GM23338 (cell line): ENCODE measurements around the gene KCNA2. TPM values are rescaled to one million over a fixed set of nuclear protein-coding genes. Genes with fewer than 3 reads are reported as not detected.

Experiments
- ZNF114 ChIP-seq: fragments of 250-450 bp; sonication (Bioruptor Pico); IDR thresholded peaks from 2 replicates; pipeline ENCODE4 v1.5.0; 2020; ENCODE audit warnings: mild to moderate bottlenecking, moderate library complexity
- polyA plus RNA-seq: library from polyadenylated mRNA; unstranded; fragments of >200 nt; fragmentation: Nextera tagmentation; extraction: Ambion mirVana; gene quantifications from 2 replicates; pipeline ENCODE4 v1.2.1, GENCODE V29; 2016
- total RNA-seq: library from RNA; depleted of rRNA; stranded (reverse); fragments of >200 nt; shearing (Covaris generic); gene quantifications from 2 replicates; pipeline ENCODE4 v1.2.3, GENCODE V29; 2014; rRNA removed

KCNA2 gene
- total and polyA plus RNA-seq, 2 experiments from 2014 or later, result 0.11 to 1.5 TPM

DNA sequence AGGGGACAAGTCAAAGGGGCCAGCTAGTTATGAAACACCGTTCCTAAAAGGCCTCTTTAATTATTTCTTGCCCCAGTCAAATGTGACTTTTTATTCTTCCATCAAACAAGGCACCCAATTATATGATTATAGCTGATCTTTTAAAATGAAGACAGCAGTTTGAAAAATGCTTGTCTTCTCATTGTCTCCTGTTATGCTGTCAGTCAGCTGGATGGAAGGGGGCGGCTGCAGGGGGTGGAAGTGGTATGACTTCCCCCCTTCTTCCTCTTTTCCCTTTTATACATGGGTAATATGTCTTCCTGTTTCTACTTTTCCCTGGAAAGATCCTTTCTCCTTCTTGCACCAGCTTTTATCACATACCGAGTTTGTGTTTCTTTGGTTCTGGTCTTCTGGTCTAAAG, 61.4 kb downstream of the KCNA2 start (continued):
- no peak for TF ChIP-seq ZNF114 (CRISPR knock-in tag)

Other genes with a start within 250 kb of the KCNA2 start
- 0.50 and 0.94 TPM in 2 replicates for gene SLC16A4, start 215.3 kb downstream of the KCNA2 start, total RNA-seq
- gene SLC16A4, start 215.3 kb downstream of the KCNA2 start, polyA plus RNA-seq, result 1.5 and 1.6 TPM in 2 replicates
- 41.0 and 52.6 TPM in 2 replicates for gene LAMTOR5, start 198.7 kb downstream of the KCNA2 start, total RNA-seq
- gene LAMTOR5, start 198.7 kb downstream of the KCNA2 start, polyA plus RNA-seq, result 246 and 263 TPM in 2 replicates
- gene PROK1, start 155.2 kb downstream of the KCNA2 start, total RNA-seq, result not detected in 2 replicates
- gene PROK1, start 155.2 kb downstream of the KCNA2 start, polyA plus RNA-seq, result not detected in 2 replicates
- gene KCNA10, start 87.2 kb downstream of the KCNA2 start, total RNA-seq, result not detected in 2 replicates
- gene KCNA10, start 87.2 kb downstream of the KCNA2 start, polyA plus RNA-seq, result not detected in 2 replicates
- 3.0 and 4.2 TPM in 2 replicates for gene KCNA3, start 68.6 kb upstream of the KCNA2 start, total RNA-seq
- gene KCNA3, start 68.6 kb upstream of the KCNA2 start, polyA plus RNA-seq, result 0.32 TPM in 1 of 2 replicates, not detected in the other